ENCODE measurements around the gene ESRRG.

ESRRG gene

DNA sequence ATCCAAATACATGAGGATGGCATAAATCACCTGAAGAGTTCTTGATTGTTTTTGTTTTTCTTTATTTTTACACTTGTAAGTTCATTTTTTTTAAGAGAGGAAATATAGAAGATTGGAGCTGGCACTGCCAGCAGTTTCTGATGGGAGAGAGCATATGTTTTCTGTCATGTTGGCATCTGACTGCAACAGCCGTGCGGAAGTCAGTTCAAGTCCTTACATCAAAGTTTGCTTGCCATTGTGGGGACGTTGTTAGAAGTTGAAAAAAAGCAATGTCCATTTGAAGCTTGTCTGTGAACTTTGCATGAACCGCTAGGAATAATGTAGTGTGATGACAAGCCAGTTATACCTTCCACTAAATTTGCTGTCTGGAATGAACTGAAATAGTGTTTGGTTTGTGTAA lies 173.4 kb downstream of the ESRRG start:
- no peak overlapping the region for H3K4me3 ChIP-seq (ENCODE audit: low read depth, low read length)
- no peak for DNase-seq (ENCODE audit: low read depth)
- TF ChIP-seq, protein P1, sequence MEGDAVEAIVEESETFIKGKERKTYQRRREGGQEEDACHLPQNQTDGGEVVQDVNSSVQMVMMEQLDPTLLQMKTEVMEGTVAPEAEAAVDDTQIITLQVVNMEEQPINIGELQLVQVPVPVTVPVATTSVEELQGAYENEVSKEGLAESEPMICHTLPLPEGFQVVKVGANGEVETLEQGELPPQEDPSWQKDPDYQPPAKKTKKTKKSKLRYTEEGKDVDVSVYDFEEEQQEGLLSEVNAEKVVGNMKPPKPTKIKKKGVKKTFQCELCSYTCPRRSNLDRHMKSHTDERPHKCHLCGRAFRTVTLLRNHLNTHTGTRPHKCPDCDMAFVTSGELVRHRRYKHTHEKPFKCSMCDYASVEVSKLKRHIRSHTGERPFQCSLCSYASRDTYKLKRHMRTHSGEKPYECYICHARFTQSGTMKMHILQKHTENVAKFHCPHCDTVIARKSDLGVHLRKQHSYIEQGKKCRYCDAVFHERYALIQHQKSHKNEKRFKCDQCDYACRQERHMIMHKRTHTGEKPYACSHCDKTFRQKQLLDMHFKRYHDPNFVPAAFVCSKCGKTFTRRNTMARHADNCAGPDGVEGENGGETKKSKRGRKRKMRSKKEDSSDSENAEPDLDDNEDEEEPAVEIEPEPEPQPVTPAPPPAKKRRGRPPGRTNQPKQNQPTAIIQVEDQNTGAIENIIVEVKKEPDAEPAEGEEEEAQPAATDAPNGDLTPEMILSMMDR (IDR thresholded peaks at IDR 0.05; ENCODE audit: insufficient read depth, low read depth, low read length, missing control alignments), result no peak

GRCh38 chr1:216542741-216543140 lies 180.5 kb downstream of the ESRRG start:
- H3K4me3 ChIP-seq (ENCODE audit: low read depth, low read length), result no peak overlapping the region
- TF ChIP-seq, protein P1 (IDR thresholded peaks at IDR 0.05; ENCODE audit: insufficient read depth, low read depth, low read length, missing control alignments), result no peak
- DNase-seq (ENCODE audit: low read depth), result no peak

- TF ChIP-seq, protein P1 (IDR thresholded peaks at IDR 0.05; ENCODE audit: insufficient read depth, low read depth, low read length, missing control alignments), result no peak
- no peak overlapping the region for H3K4me3 ChIP-seq (ENCODE audit: low read depth, low read length)
- DNase-seq (ENCODE audit: low read depth), result no peak
These were observed 181.0 kb downstream of the ESRRG start for GRCh38 chr1:216542263-216542662.

DNA sequence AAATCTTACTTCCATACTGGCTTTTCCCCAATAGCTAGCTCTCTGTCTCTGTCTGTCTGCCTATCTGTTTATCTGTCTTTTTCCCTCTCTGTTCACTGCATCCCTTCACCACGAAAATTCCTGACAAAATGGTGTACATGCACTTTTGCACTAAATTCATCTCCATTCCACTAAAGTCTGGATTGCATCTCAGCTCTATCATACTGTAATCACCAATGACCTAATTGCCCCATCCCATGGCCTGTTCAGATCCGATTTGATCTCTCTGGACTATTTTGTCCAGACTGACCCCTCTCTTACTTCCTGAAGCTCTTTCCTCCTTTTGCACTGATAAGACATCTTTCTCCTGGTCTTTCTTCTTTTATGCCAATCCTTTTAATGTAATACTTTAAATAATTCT lies 187.5 kb downstream of the ESRRG start:
- H3K4me3 ChIP-seq (ENCODE audit: low read depth, low read length), result no peak overlapping the region
- TF ChIP-seq, protein P1 (IDR thresholded peaks at IDR 0.05; ENCODE audit: insufficient read depth, low read depth, low read length, missing control alignments), result no peak
- no peak for DNase-seq (ENCODE audit: low read depth)

DNA sequence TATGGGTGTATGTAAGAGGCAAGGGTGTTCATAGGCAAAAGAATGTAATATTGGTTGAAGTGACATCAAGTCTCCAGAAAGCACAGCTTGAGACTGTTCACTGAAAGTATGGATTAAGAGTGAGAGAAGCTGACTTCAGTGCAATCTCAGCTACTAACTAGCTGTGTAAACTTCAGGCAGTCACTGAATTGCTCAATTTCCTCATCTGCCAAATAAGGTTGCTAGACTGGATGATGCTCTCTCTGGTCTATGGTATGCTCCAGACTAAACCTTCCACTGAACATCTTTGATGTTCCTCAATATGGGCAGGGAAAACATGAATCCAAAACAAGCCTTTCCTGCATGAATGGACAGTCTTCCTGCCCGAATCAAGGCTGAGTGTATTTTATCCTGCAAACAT lies 188.2 kb downstream of the ESRRG start:
- no peak for DNase-seq (ENCODE audit: low read depth)
- no peak overlapping the region for H3K4me3 ChIP-seq (ENCODE audit: low read depth, low read length)
- TF ChIP-seq, protein P1 (IDR thresholded peaks at IDR 0.05; ENCODE audit: insufficient read depth, low read depth, low read length, missing control alignments), result no peak

DNA sequence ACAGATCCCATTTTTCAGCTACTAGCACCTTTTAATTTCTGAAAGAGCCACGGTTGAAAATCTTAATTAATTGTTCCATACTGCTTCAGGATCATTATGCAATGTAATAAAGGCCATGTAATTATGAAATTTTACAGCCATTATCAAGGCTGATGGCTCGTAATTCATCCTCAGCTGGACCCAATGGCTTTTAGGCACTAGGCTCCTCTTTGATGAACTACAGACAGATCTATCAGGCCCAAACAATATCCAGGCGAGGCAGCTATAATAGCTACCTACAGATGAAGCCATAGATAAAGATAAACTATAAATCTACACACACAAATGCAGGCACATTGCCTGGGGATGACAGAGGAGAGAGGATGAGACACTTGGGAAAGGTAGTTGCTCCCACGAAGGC lies 189.5 kb downstream of the ESRRG start:
- no peak overlapping the region for H3K4me3 ChIP-seq (ENCODE audit: low read depth, low read length)

More for the DNA sequence above, 189.5 kb downstream of the ESRRG start:
- no peak for DNase-seq (ENCODE audit: low read depth)
- TF ChIP-seq, protein P1 (IDR thresholded peaks at IDR 0.05; ENCODE audit: insufficient read depth, low read depth, low read length, missing control alignments), result no peak

Data from GM12865 (cell line).